GM20000 (cell line): Measurements from ENCODE around the gene COX4I1.
"Not testable (repeated sequence)": the region's sequence is repeated elsewhere in the genome, so short reads cannot be mapped to it uniquely, and the experiment has no call there.

ENCODE experiments used
- DNase-seq: peaks from one replicate; pipeline ENCODE4 v3.0.0; 2012; ENCODE audit warnings: low spot score
- TF ChIP-seq, protein P1 (sequence below): IDR thresholded peaks from 2 replicates; pipeline ENCODE4 v1.5.1; 2012; ENCODE audit warnings: mild to moderate bottlenecking, control low read depth; ENCODE audit errors: extremely low read depth, missing control alignments

The COX4I1 gene

GRCh38 chr16:85809645-85810044 lies 10.2 kb downstream of the COX4I1 start:
- TF ChIP-seq, protein P1, sequence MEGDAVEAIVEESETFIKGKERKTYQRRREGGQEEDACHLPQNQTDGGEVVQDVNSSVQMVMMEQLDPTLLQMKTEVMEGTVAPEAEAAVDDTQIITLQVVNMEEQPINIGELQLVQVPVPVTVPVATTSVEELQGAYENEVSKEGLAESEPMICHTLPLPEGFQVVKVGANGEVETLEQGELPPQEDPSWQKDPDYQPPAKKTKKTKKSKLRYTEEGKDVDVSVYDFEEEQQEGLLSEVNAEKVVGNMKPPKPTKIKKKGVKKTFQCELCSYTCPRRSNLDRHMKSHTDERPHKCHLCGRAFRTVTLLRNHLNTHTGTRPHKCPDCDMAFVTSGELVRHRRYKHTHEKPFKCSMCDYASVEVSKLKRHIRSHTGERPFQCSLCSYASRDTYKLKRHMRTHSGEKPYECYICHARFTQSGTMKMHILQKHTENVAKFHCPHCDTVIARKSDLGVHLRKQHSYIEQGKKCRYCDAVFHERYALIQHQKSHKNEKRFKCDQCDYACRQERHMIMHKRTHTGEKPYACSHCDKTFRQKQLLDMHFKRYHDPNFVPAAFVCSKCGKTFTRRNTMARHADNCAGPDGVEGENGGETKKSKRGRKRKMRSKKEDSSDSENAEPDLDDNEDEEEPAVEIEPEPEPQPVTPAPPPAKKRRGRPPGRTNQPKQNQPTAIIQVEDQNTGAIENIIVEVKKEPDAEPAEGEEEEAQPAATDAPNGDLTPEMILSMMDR = no peak
- DNase-seq = no peak

- no peak for DNase-seq
- TF ChIP-seq, protein P1 = no peak
These were observed 10.7 kb downstream of the COX4I1 start for GRCh38 chr16:85810097-85810741.

DNA sequence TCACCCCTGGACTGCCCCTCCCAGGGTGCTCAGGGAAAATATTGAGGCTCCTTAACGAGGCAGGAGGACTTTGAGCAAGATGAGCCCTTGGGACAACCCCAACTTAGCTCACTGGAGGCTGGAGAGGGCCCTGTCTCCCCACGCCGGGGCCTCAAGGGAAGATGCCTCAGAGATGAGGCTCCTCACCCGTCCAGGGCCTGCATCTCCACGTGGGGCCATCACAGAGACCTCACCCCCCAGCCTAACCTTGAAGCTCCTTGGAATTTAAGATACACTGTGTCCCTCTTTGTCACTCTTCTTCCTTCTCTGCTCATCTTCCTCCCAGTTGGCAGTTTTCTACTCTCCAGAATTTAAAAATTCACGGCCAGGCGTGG lies 11.2 kb downstream of the COX4I1 start:
- no peak for DNase-seq
- TF ChIP-seq, protein P1 = no peak

DNA sequence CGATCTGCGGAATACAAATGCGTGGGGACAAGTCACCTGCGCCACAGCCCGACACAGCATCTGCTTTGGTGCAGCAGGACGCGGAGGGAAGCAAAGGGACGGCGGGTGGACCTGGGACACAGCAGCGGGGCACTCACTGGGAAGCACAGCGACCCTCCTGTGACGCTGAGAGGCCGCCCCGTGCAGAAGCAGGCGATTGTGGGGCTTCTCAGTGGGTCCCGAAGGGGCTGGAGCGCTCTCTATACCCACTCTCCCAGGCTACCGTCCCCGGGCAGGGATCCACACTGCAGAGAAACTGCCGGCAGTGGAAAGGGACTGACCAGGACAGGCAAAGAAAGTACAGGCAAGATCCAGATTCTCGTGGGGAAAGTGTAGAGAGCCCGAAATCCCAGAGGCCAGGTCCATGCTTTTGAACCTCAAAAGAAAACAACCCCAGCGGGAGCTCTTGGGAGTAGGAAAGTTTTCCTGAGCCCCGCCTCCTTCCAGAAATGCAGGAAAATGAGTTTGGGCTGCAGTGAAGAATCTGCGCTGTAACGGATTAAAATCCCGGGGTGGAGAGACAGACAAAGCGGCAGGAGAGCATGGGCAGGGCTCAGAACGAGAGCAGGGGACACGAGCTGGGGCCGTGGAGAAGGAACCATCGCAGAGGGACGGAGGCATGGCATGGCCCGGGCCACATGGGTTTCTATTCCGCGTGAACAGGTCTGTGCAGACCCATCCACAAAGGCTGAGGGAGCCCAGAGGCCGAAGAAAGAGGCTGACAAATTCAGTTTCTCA lies 12.7 kb downstream of the COX4I1 start:
- no peak for DNase-seq
- TF ChIP-seq, protein P1 = no peak

DNA sequence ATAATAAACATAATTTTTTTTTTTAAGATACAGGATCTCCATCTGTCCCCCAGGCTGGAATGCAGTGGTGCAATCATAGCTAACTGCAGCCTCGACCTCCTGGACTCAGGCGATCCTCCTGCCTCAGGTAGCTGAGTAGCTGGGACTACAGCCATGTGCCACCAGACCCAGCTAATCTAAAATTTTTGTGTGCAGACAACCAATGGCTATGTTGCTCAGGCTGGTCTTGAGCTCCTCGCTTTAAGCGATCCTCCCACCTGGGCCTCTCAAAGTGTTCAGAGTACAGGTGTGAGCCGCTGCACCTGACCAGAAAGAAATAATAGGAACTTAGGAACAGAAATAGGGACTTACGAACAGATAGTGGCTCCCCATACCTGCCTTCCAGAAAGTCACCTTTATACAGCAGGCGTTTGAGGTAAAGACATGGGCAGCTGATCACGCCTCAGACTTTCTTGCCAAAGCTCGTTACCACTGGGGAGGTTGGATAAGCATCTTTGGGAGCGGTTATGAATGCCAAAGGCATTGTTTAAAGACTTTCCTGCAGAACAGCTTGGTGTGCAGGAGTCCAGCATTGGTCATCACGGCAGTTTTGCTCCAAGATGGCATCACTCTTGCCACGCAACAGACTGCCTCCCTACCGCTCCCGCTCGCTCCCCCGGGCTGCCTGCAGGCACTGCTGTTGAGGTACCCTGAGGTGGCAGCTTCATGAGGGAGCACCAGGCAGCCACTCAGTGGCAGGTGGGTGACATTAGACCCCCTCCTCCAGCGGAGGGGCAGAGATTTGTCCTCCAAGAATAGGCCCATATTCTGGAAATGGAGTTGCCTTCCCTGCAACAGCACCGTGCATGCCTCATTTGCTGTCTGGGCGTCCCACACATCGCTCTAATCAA lies 13.6 kb downstream of the COX4I1 start:
- DNase-seq = no peak
- TF ChIP-seq, protein P1 = no peak

GRCh38 chr16:85816159-85816558 lies 16.7 kb downstream of the COX4I1 start:
- TF ChIP-seq, protein P1 = no peak
- DNase-seq = no peak

DNA sequence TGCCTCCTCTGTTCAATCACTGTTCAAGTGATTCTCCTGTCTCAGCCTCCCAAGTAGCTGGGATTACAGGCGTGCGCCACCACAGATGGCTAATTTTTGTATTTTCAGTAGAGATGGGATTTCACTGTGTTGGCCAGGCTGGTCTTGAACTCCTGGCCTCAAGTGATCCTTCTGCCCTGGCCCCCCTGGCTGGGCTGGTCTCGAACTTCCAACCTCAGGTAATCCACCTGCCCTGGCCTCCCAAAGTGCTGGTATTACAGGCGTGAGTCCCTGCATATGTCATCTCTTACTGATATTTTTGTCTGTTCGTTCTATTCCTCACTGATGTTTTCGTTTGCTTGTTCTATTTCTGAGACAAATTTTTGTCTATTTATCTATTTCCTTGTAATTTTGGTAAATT lies 17.7 kb downstream of the COX4I1 start:
- DNase-seq = not testable (repeated sequence)
